Measurements from ENCODE around the gene OR6C65.

The OR6C65 gene

DNA sequence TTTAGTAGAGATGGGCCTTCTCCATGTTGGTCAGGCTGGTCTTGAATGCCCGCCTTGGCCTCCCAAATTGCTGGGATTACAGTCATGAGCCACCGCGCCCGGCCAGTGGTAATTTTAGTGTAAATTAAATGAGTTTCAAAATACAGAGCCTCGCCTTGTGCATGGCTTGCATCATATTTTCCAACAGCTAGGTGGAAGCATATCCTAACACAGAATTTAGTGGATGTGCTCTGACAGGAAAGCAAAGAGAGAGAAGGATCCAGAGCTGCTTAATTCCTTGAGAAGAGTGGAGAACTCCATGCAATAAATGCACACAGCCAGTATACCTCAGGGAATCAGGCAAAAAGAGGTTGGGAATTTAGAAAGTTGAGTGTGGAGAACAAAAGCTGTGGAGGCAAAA, 46.0 kb downstream of the OR6C65 start:
- no peak for DNase-seq (ENCODE audit: low read depth)

DNA sequence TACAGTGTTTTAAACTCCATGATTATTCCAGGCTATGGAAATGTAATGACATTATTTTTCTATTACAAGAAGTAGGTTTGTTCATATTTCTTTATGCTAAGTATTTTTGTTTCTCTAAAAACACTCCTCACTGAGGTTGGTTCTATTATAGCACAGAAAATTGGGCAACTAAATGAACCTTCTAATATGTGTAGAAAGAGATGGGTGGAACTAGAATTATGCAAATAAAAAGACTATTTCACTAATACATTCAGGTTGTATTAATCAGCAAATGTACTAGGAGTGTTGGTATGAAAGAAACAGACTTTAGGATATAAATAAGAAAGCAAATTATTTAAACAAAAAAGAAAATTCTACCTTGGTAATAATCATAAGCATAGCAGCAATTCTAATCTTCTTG, 48.5 kb downstream of the OR6C65 start:
- no peak for DNase-seq (ENCODE audit: low read depth)
